ENCODE data around the gene CHMP2A. TPM values are rescaled to one million over a fixed set of nuclear protein-coding genes. Genes with fewer than 3 reads are reported as not detected.
A peak's percentile ranks its signal among the peaks of the same experiment; 100 is the strongest.

Gene CHMP2A
- total and polyA plus RNA-seq, 10 of the 15 experiments (the other 5 are each of a cell fraction or from before 2014, with no cell fraction given), result 69.5 to 172 (median 109) TPM

DNA sequence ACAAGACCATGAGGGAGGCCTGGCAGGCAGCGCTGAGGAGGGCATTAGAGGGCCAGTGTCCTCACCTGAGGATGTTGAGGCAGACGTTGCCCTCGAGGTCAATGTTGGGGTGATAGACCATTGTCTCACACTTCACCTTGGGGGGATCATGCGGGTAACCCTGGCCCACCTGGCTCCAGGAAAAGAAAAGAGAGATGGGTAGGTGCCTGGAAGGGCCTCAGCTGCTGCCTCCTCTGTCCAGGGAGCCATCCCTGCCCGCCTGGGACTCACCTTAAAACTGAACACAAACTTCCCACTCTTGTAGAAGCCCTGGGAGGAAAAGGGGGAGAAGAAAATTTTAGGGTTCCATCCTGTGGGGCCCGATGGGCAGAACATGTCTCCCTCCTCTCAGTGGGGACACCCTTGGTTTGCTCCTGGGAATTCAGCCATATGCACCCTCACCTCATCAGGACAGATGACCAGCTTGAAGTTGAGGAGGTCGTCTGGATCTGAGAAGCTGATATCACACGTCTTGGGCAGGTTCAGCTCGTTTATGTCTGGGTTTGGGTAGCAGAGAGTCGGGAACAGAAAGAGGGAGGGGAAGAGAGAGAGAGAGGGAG is 1.8 kb upstream of the CHMP2A start:
- no peak for FAIRE-seq
- intact Hi-C loops (cut with micrococcal nuclease; ENCODE audit: unreplicated experiment) (no loop called here), in situ Hi-C loops (cut with MboI) (no loop called here)
- 42% methylated on average over 10 of the region's 10 CpGs for WGBS (ENCODE audit: insufficient coverage, insufficient replicate concordance, low lambda C conversion rate, missing lambda C conversion rate)
- Histone ChIP-seq H3K4me2 (ENCODE audit: control insufficient read depth, insufficient read depth) (peak overlapping the region; percentile 96), H3K27me3 (replicated peaks in 1 of 2; ENCODE audit: control insufficient read depth in 2 of 2, insufficient read depth in 2 of 2, low read length in 1 of 2) (no peaks in the 10 kb centered on the region), H4K20me1 (ENCODE audit: control insufficient read depth, insufficient read depth) (no peaks in the 10 kb centered on the region), H2AFZ (ENCODE audit: control insufficient read depth, low read depth, low read length) (no peak overlapping the region), H3K9ac (ENCODE audit: control insufficient read depth, insufficient read depth, low read length) (peak overlapping the region; percentile 97), H3K4me3 (peak overlapping the region; percentile 99), H3K79me2 (ENCODE audit: control insufficient read depth, insufficient read depth, low read length) (peaks cover 45% of the 10 kb centered on the region), H3K36me3 (ENCODE audit: control insufficient read depth in 2 of 2, insufficient read depth in 2 of 2, low read length in 1 of 2) (peaks cover 5 to 13% of the 10 kb centered on the region in 2 experiments; a peak in 3 of 4 replicates), H3K9me3 (replicated peaks; ENCODE audit: control insufficient read depth, insufficient read depth, low read length) (no peaks in the 10 kb centered on the region), H3K4me1 (ENCODE audit: control insufficient read depth, insufficient read depth, low read length) (peaks cover 35% of the 10 kb centered on the region), H3K27ac (ENCODE audit: control insufficient read depth, insufficient read depth) (peak overlapping the region; percentile 86)
- TF ChIP-seq PML (IDR thresholded peaks at IDR 0.05; ENCODE audit: low read length), result no peak
- no peak for DNase-seq (ENCODE audit: low read depth, low spot score)
- ChIA-PET POLR2A (interaction anchor here (0.6 to 1.1 kb wide), 4 partner anchors 19 to 37 kb away, joined by 3 to 4 read pairs (median 3); partner anchors contain the start of gene ZBTB45), CTCF (interaction anchor here (0.7 to 1.6 kb wide), 3 partner anchors 19 to 37 kb away, joined by 3 to 4 read pairs (median 4); partner anchors contain the start of gene ZBTB45), SMC1A (ENCODE audit: uncharacterized antibody, unreplicated experiment) (interaction anchor here (0.8 to 1.2 kb wide), 2 partner anchors 19 to 35 kb away, joined by 3 to 5 read pairs; no protein-coding TSS in a partner anchor), RAD21 (ENCODE audit: unreplicated experiment) (no interaction called here)
- no TSS peak for BruUV-seq (replicated peaks)
- no peak for ATAC-seq

DNA sequence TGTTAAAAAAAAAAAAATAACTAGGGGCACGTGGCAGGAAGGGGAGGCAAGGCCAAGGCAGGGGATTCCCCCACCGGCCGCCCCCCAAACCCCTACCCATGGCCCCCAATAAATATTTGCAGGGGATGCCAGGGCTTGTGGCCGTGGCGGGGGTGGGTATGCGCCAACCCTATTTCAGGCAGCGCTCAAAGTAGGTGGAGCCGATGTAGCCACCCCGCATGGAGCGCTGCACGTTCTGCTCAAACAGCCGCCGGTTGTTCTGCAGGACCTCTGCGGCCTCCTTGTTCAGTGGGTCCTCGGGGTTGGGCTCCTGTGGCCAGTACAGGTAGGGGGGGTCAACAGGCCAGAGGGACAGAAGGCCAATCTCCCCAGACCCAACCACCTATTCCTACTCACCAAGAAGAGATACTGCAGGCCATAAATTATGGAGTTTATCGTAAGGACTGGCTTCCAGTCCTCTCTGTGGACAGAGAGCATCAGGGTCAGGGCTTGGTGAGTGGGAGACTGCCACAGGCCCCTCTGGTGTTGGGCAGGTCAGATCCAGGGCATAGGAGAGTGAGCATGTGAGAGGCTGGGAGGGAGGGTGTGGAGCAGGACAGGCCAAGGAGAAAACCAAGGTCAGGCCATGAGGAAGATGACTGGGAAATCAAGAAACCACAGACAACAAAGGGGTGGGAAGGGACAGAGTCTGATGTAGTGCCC is 1.2 kb upstream of the CHMP2A start:
- DNase-seq (ENCODE audit: low read depth, low spot score) (no peak), FAIRE-seq (no peak), ATAC-seq (no peak)
- CTCF ChIA-PET, result interaction anchor here (0.7 to 3.9 kb wide), 4 partner anchors 19 to 42 kb away, joined by 3 to 37 read pairs (median 6); partner anchors contain the start of gene ZBTB45
- SMC1A ChIA-PET (ENCODE audit: uncharacterized antibody, unreplicated experiment), result interaction anchor here (1.0 to 2.9 kb wide), 5 partner anchors 11 to 36 kb away, joined by 3 to 21 read pairs (median 10); partner anchors contain the start of genes TRIM28 and ZBTB45
- Histone ChIP-seq H3K4me2 (ENCODE audit: control insufficient read depth, insufficient read depth) (peak overlapping the region; percentile 96), H3K9ac (ENCODE audit: control insufficient read depth, insufficient read depth, low read length) (peak overlapping the region; percentile 97; the same call in 1 of the 2 replicates), H4K20me1 (ENCODE audit: control insufficient read depth, insufficient read depth) (no peaks in the 10 kb centered on the region; the same call in 1 of the 2 replicates), H3K9me3 (replicated peaks; ENCODE audit: control insufficient read depth, insufficient read depth, low read length) (no peaks in the 10 kb centered on the region), H3K4me3 (peak overlapping the region; percentile 99; the same call in 1 of the 2 replicates), H3K79me2 (ENCODE audit: control insufficient read depth, insufficient read depth, low read length) (peaks cover 45% of the 10 kb centered on the region), H3K4me1 (ENCODE audit: control insufficient read depth, insufficient read depth, low read length) (peaks cover 34% of the 10 kb centered on the region), H3K27ac (ENCODE audit: control insufficient read depth, insufficient read depth) (no peak overlapping the region), H3K36me3 (ENCODE audit: control insufficient read depth in 2 of 2, insufficient read depth in 2 of 2, low read length in 1 of 2) (peaks cover 5 to 17% of the 10 kb centered on the region in 2 experiments; a peak in 3 of 4 replicates), H3K27me3 (replicated peaks in 1 of 2; ENCODE audit: control insufficient read depth in 2 of 2, insufficient read depth in 2 of 2, low read length in 1 of 2) (no peaks in the 10 kb centered on the region), H2AFZ (ENCODE audit: control insufficient read depth, low read depth, low read length) (no peak overlapping the region)
- intact Hi-C loops (cut with micrococcal nuclease; ENCODE audit: unreplicated experiment) (loop anchor here (1.0 kb wide), 1 partner anchor 12 kb away; the partner anchor contains the start of gene TRIM28), in situ Hi-C loops (cut with MboI) (no loop called here)
- WGBS (ENCODE audit: insufficient coverage, insufficient replicate concordance, low lambda C conversion rate, missing lambda C conversion rate), result 79% methylated on average over 10 of the region's 16 CpGs
- no TSS peak for BruUV-seq (replicated peaks)
- POLR2A ChIA-PET, result interaction anchor here (1.1 to 3.1 kb wide), 6 partner anchors 11 to 41 kb away, joined by 4 to 41 read pairs (median 11); partner anchors contain the start of genes TRIM28 and ZBTB45
- RAD21 ChIA-PET (ENCODE audit: unreplicated experiment), result interaction anchor here (1.9 kb wide), 1 partner anchor 36 kb away, joined by 13 read pairs; the partner anchor contains the start of gene ZBTB45
- TF ChIP-seq, protein P1, sequence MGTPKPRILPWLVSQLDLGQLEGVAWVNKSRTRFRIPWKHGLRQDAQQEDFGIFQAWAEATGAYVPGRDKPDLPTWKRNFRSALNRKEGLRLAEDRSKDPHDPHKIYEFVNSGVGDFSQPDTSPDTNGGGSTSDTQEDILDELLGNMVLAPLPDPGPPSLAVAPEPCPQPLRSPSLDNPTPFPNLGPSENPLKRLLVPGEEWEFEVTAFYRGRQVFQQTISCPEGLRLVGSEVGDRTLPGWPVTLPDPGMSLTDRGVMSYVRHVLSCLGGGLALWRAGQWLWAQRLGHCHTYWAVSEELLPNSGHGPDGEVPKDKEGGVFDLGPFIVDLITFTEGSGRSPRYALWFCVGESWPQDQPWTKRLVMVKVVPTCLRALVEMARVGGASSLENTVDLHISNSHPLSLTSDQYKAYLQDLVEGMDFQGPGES (IDR thresholded peaks at IDR 0.05), result no peak
- TF ChIP-seq, protein P2, sequence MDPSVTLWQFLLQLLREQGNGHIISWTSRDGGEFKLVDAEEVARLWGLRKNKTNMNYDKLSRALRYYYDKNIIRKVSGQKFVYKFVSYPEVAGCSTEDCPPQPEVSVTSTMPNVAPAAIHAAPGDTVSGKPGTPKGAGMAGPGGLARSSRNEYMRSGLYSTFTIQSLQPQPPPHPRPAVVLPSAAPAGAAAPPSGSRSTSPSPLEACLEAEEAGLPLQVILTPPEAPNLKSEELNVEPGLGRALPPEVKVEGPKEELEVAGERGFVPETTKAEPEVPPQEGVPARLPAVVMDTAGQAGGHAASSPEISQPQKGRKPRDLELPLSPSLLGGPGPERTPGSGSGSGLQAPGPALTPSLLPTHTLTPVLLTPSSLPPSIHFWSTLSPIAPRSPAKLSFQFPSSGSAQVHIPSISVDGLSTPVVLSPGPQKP (IDR thresholded peaks at IDR 0.05; ENCODE audit: low read depth, low read length), result no peak
- TF ChIP-seq ZNF622 (IDR thresholded peaks at IDR 0.05), result no peak
- no peak for TF ChIP-seq SRF (IDR thresholded peaks at IDR 0.05; ENCODE audit: low read depth in 2 of 2, low read length in 2 of 2)
- TF ChIP-seq PAX8 (IDR thresholded peaks at IDR 0.05), result no peak
- no peak for TF ChIP-seq SIN3A (IDR thresholded peaks at IDR 0.05; ENCODE audit: low read depth, low read length)
- TF ChIP-seq STAT3 (IDR thresholded peaks at IDR 0.05; ENCODE audit: low read depth, low read length), result no peak
- TF ChIP-seq ATF7 (IDR thresholded peaks at IDR 0.05; ENCODE audit: low read depth), result no peak
- TF ChIP-seq GABPA (IDR thresholded peaks at IDR 0.05; ENCODE audit: low read depth), result no peak
- no peak for TF ChIP-seq ZSCAN29 (IDR thresholded peaks at IDR 0.05)
- TF ChIP-seq, protein P3, sequence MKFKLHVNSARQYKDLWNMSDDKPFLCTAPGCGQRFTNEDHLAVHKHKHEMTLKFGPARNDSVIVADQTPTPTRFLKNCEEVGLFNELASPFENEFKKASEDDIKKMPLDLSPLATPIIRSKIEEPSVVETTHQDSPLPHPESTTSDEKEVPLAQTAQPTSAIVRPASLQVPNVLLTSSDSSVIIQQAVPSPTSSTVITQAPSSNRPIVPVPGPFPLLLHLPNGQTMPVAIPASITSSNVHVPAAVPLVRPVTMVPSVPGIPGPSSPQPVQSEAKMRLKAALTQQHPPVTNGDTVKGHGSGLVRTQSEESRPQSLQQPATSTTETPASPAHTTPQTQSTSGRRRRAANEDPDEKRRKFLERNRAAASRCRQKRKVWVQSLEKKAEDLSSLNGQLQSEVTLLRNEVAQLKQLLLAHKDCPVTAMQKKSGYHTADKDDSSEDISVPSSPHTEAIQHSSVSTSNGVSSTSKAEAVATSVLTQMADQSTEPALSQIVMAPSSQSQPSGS (IDR thresholded peaks at IDR 0.05; ENCODE audit: low read length), result no peak

Measured in GM12878 (cell line).